IPS-18a (cell line): Measurements from ENCODE around the gene FAM170B.

Experiments used
- H3K27ac ChIP-seq: one replicate; pipeline ENCODE4 v1.5.1; 2013; ENCODE audit warnings: low read length
- H3K27me3 ChIP-seq: one replicate; pipeline ENCODE4 v1.6.1; 2013; ENCODE audit warnings: mild to moderate bottlenecking, low read length; ENCODE audit not compliant: control insufficient read depth, insufficient read depth
- H3K36me3 ChIP-seq: one replicate; pipeline ENCODE4 v1.6.1; 2013; ENCODE audit warnings: low read depth, low read length; ENCODE audit not compliant: control insufficient read depth
- H3K4me1 ChIP-seq: one replicate; pipeline ENCODE4 v1.6.1; 2013; ENCODE audit warnings: low read depth, low read length; ENCODE audit not compliant: control insufficient read depth
- H3K4me3 ChIP-seq: one replicate; pipeline ENCODE4 v1.5.1; 2013; ENCODE audit warnings: low read length
- H3K9ac ChIP-seq: one replicate; pipeline ENCODE4 v1.6.1; 2013; ENCODE audit warnings: mild to moderate bottlenecking, low read length, moderate library complexity
- H3K9me3 ChIP-seq: one replicate; pipeline ENCODE4 v1.6.1; 2013; ENCODE audit warnings: low read depth, low read length; ENCODE audit not compliant: control insufficient read depth

Gene FAM170B

GRCh38 chr10:49133706-49134248, at the start of gene FAM170B:
FAM170B (minus strand) TSS chr10:49134021; CDS start chr10:49133918, 103 bp downstream.
- no peaks in the 10 kb centered on the region for H3K4me1 ChIP-seq
- H3K9me3 ChIP-seq, result no peaks in the 10 kb centered on the region
- no peak within 1 kb of the TSS for H3K9ac ChIP-seq
- H3K4me3 ChIP-seq, result no peak within 1 kb of the TSS
- no peaks in the 10 kb centered on the region for H3K36me3 ChIP-seq
- no peaks in the 10 kb centered on the region for H3K27me3 ChIP-seq
- H3K27ac ChIP-seq, result no peak within 1 kb of the TSS

GRCh38 chr10:49182776-49183175, 49.0 kb upstream of the FAM170B start:
- H3K9me3 ChIP-seq, result no peaks in the 10 kb centered on the region
- H3K4me1 ChIP-seq, result peaks cover 3% of the 10 kb centered on the region
- no peaks in the 10 kb centered on the region for H3K36me3 ChIP-seq
- H3K27ac ChIP-seq, result no peak overlapping the region
- no peak overlapping the region for H3K4me3 ChIP-seq
- no peak overlapping the region for H3K9ac ChIP-seq
- H3K27me3 ChIP-seq, result no peaks in the 10 kb centered on the region

GRCh38 chr10:49180444-49180860, 46.6 kb upstream of the FAM170B start:
- Histone ChIP-seq H3K36me3 (no peaks in the 10 kb centered on the region), H3K9me3 (no peaks in the 10 kb centered on the region), H3K4me1 (peaks cover 3% of the 10 kb centered on the region), H3K4me3 (no peak overlapping the region), H3K9ac (no peak overlapping the region), H3K27me3 (no peaks in the 10 kb centered on the region), H3K27ac (no peak overlapping the region)

GRCh38 chr10:49179699-49180443, 46.0 kb upstream of the FAM170B start:
- no peak overlapping the region for H3K4me3 ChIP-seq
- H3K9me3 ChIP-seq, result no peaks in the 10 kb centered on the region
- H3K9ac ChIP-seq, result no peak overlapping the region
- peaks cover 3% of the 10 kb centered on the region for H3K4me1 ChIP-seq
- no peaks in the 10 kb centered on the region for H3K27me3 ChIP-seq
- H3K36me3 ChIP-seq, result no peaks in the 10 kb centered on the region
- H3K27ac ChIP-seq, result no peak overlapping the region

GRCh38 chr10:49178489-49179471, 45.0 kb upstream of the FAM170B start:
- no peak overlapping the region for H3K27ac ChIP-seq
- no peak overlapping the region for H3K4me3 ChIP-seq
- H3K4me1 ChIP-seq, result no peaks in the 10 kb centered on the region
- H3K9me3 ChIP-seq, result no peaks in the 10 kb centered on the region
- H3K27me3 ChIP-seq, result no peaks in the 10 kb centered on the region
- no peaks in the 10 kb centered on the region for H3K36me3 ChIP-seq
- no peak overlapping the region for H3K9ac ChIP-seq

- no peak overlapping the region for H3K9ac ChIP-seq
- no peaks in the 10 kb centered on the region for H3K36me3 ChIP-seq
- no peaks in the 10 kb centered on the region for H3K4me1 ChIP-seq
- no peaks in the 10 kb centered on the region for H3K9me3 ChIP-seq
- H3K27ac ChIP-seq, result no peak overlapping the region
- no peaks in the 10 kb centered on the region for H3K27me3 ChIP-seq
- no peak overlapping the region for H3K4me3 ChIP-seq
Measured at GRCh38 chr10:49177391-49178355, 43.9 kb upstream of the FAM170B start.

- Histone ChIP-seq H3K27me3 (no peaks in the 10 kb centered on the region), H3K27ac (no peak overlapping the region), H3K9me3 (no peaks in the 10 kb centered on the region), H3K4me3 (no peak overlapping the region), H3K4me1 (no peaks in the 10 kb centered on the region), H3K36me3 (no peaks in the 10 kb centered on the region), H3K9ac (no peak overlapping the region)
Measured at GRCh38 chr10:49176310-49177268, 42.8 kb upstream of the FAM170B start.

- H3K36me3 ChIP-seq, result no peaks in the 10 kb centered on the region
- H3K4me1 ChIP-seq, result no peaks in the 10 kb centered on the region
- no peak overlapping the region for H3K27ac ChIP-seq
- no peaks in the 10 kb centered on the region for H3K27me3 ChIP-seq
- no peaks in the 10 kb centered on the region for H3K9me3 ChIP-seq
- H3K4me3 ChIP-seq, result no peak overlapping the region
- H3K9ac ChIP-seq, result no peak overlapping the region
Measured at GRCh38 chr10:49175587-49176309, 41.9 kb upstream of the FAM170B start.

- Histone ChIP-seq H3K9me3 (no peaks in the 10 kb centered on the region), H3K9ac (no peak overlapping the region), H3K36me3 (no peaks in the 10 kb centered on the region), H3K27ac (no peak overlapping the region), H3K4me3 (no peak overlapping the region), H3K27me3 (no peaks in the 10 kb centered on the region), H3K4me1 (no peaks in the 10 kb centered on the region)
Measured at GRCh38 chr10:49174926-49175500, 41.2 kb upstream of the FAM170B start.
